GM23338 (cell line): ENCODE data around the gene TMCO1. TPM values are rescaled to one million over a fixed set of nuclear protein-coding genes. Genes with fewer than 3 reads are reported as not detected.

Experiments used
- ATAC-seq: fragments of 200-7000 bp; cut with Tn5 transposase; 3 replicates; pipeline ENCODE4 v1.9.1; 2020
- DNase-seq: peaks from one replicate; pipeline ENCODE4 v3.0.0-alpha.2; 2015; ENCODE audit warnings: low spot score
- H2AFZ ChIP-seq: fragments of 200-600 bp; sonication (generic); 2 replicates; pipeline ENCODE4 v1.8.0; 2016; ENCODE audit warnings: antibody characterized with exemption, mild to moderate bottlenecking, moderate library complexity
- H3F3A ChIP-seq: fragments of 200-600 bp; sonication (generic); replicated peaks from 2 replicates; pipeline ENCODE4 v1.8.0; 2017; ENCODE audit warnings: antibody characterized with exemption, mixed run types, low read depth
- H3K27ac ChIP-seq: fragments of 200-600 bp; sonication (generic); 2 replicates; pipeline ENCODE4 v1.6.1; 2016; ENCODE audit warnings: low read depth
- H3K27me3 ChIP-seq: fragments of 200-600 bp; sonication (generic); 2 replicates; pipeline ENCODE4 v1.8.0; 2016; ENCODE audit warnings: mild to moderate bottlenecking, mixed run types, moderate library complexity; ENCODE audit not compliant: insufficient read depth
- H3K36me3 ChIP-seq: fragments of 200-600 bp; sonication (generic); 2 replicates; pipeline ENCODE4 v1.8.0; 2016; ENCODE audit warnings: mild to moderate bottlenecking; ENCODE audit not compliant: insufficient read depth
- H3K4me1 ChIP-seq: fragments of 200-600 bp; sonication (generic); 2 replicates; pipeline ENCODE4 v1.8.0; 2016; ENCODE audit warnings: mild to moderate bottlenecking, moderate library complexity; ENCODE audit not compliant: insufficient read depth
- H3K4me2 ChIP-seq: fragments of 200-600 bp; sonication (generic); 2 replicates; pipeline ENCODE4 v1.7.1; 2017; ENCODE audit warnings: mixed run types
- H3K4me3 ChIP-seq: fragments of 200-600 bp; sonication (generic); 2 replicates; pipeline ENCODE4 v1.6.1; 2016; ENCODE audit warnings: mixed run types
- H3K79me2 ChIP-seq: fragments of 200-600 bp; sonication (generic); replicated peaks from 2 replicates; pipeline ENCODE4 v1.8.0; 2017; ENCODE audit warnings: mild to moderate bottlenecking; ENCODE audit not compliant: insufficient read depth
- H3K9me2 ChIP-seq: fragments of 200-600 bp; sonication (generic); 2 replicates; pipeline ENCODE4 v1.8.0; 2017; ENCODE audit not compliant: insufficient read depth
- H4K20me1 ChIP-seq: fragments of 200-600 bp; sonication (generic); replicated peaks from 2 replicates; pipeline ENCODE4 v1.8.0; 2017; ENCODE audit warnings: mild to moderate bottlenecking; ENCODE audit not compliant: insufficient read depth
- H3K27ac Mint-ChIP-seq: 2 replicates; pipeline ENCODE4 v1.8.0; 2020; ENCODE audit warnings: inconsistent platforms, mild to moderate bottlenecking, moderate library complexity, mixed read lengths
- H3K27me3 Mint-ChIP-seq: 3 replicates; pipeline ENCODE4 v1.8.0; 2022; ENCODE audit warnings: low read depth, mild to moderate bottlenecking, moderate library complexity, mixed read lengths, inconsistent platforms; ENCODE audit not compliant: insufficient read depth, poor library complexity
- H3K36me3 Mint-ChIP-seq: 3 replicates; pipeline ENCODE4 v1.8.0; 2021; ENCODE audit warnings: low read depth, mild to moderate bottlenecking, inconsistent platforms, moderate library complexity, mixed read lengths
- H3K4me1 Mint-ChIP-seq: 3 replicates; pipeline ENCODE4 v1.8.0; 2020; ENCODE audit warnings: mild to moderate bottlenecking, inconsistent platforms, mixed read lengths
- H3K4me3 Mint-ChIP-seq: 3 replicates; pipeline ENCODE4 v1.8.0; 2021; ENCODE audit warnings: moderate library complexity, mild to moderate bottlenecking, inconsistent platforms, mixed read lengths
- H3K9me3 Mint-ChIP-seq: 3 replicates; pipeline ENCODE4 v1.8.0; 2020; ENCODE audit warnings: moderate library complexity, mild to moderate bottlenecking, inconsistent platforms, mixed read lengths
- CREB1 ChIP-seq: fragments of 250-450 bp; sonication (Bioruptor Pico); IDR thresholded peaks from 2 replicates; pipeline ENCODE4 v1.5.0; 2020; ENCODE audit warnings: low read depth, mild to moderate bottlenecking, moderate library complexity
- EZH2phosphoT487 ChIP-seq: fragments of 200-600 bp; sonication (generic); IDR thresholded peaks from one replicate; pipeline ENCODE4 v1.8.1; 2018; ENCODE audit warnings: antibody characterized with exemption; ENCODE audit not compliant: unreplicated experiment
- POLR2AphosphoS5 ChIP-seq: IDR thresholded peaks from 2 replicates; pipeline ENCODE4 v1.6.1; 2016; ENCODE audit warnings: antibody characterized with exemption, low read depth
- ZNF114 ChIP-seq: fragments of 250-450 bp; sonication (Bioruptor Pico); IDR thresholded peaks from 2 replicates; pipeline ENCODE4 v1.5.0; 2020; ENCODE audit warnings: mild to moderate bottlenecking, moderate library complexity
- polyA plus RNA-seq: library from polyadenylated mRNA; unstranded; fragments of >200 nt; fragmentation: Nextera tagmentation; extraction: Ambion mirVana; gene quantifications from 2 replicates; pipeline ENCODE4 v1.2.1, GENCODE V29; 2016
- total RNA-seq: library from RNA; depleted of rRNA; stranded (reverse); fragments of >200 nt; shearing (Covaris generic); gene quantifications from 2 replicates; pipeline ENCODE4 v1.2.3, GENCODE V29; 2014
- TF ChIP-seq, protein P1 (sequence below): IDR thresholded peaks from 2 replicates; pipeline ENCODE4 v1.6.1; 2016; ENCODE audit warnings: antibody characterized with exemption
- TF ChIP-seq, protein P2 (sequence below): IDR thresholded peaks from one replicate; pipeline ENCODE4 v1.6.1; 2018; ENCODE audit warnings: antibody characterized with exemption; ENCODE audit not compliant: unreplicated experiment
- TF ChIP-seq, protein P3 (sequence below), 2 experiments: fragments of 200-600 bp in 1 of 2; sonication (generic) in 1 of 2; conservative IDR thresholded peaks; 2 replicates each; pipeline versions ENCODE4 v1.5.1 to v1.6.1; 2016 to 2017; ENCODE audit warnings: antibody characterized with exemption in 2 of 2, low read depth in 2 of 2, mild to moderate bottlenecking in 2 of 2, moderate library complexity in 1 of 2

TMCO1 gene
- total and polyA plus RNA-seq, 2 experiments from 2014 or later, result 38.3 to 116 TPM

DNA sequence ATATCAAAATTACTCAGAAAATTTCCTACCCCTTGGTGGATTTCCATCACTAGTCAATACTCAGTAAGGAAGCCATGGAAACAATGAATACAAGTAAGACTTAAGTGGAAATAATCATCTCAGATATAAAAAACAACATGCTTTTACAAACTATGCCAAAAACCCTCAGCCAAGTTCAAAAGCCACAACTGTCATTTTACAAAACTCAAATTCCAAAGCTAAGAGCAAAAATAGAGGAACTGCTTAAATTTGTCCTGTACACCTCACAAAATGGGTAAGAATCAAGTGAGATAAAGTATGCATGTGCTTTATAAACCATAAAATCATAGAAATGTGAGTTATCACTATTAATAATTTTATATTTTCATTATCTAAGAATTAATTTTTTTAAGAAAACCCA is 9.6 kb downstream of the TMCO1 start:
- Histone ChIP-seq H3K27me3 (no peaks in the 10 kb centered on the region), H3K4me3 (no peak overlapping the region), H3K4me1 (no peaks in the 10 kb centered on the region), H3K9me2 (no peaks in the 10 kb centered on the region), H3K4me2 (no peak overlapping the region), H3F3A (no peaks in the 10 kb centered on the region), H3K27ac (no peak overlapping the region), H3K36me3 (no peaks in the 10 kb centered on the region), H2AFZ (no peak overlapping the region), H4K20me1 (peaks cover 4% of the 10 kb centered on the region), H3K79me2 (no peaks in the 10 kb centered on the region)
- no peaks in the 10 kb centered on the region for H3K27me3 Mint-ChIP-seq
- no peak for TF ChIP-seq POLR2AphosphoS5
- no peak for TF ChIP-seq ZNF114 (CRISPR knock-in tag)
- TF ChIP-seq, protein P1, sequence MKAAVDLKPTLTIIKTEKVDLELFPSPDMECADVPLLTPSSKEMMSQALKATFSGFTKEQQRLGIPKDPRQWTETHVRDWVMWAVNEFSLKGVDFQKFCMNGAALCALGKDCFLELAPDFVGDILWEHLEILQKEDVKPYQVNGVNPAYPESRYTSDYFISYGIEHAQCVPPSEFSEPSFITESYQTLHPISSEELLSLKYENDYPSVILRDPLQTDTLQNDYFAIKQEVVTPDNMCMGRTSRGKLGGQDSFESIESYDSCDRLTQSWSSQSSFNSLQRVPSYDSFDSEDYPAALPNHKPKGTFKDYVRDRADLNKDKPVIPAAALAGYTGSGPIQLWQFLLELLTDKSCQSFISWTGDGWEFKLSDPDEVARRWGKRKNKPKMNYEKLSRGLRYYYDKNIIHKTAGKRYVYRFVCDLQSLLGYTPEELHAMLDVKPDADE, result no peak
- TF ChIP-seq, protein P2, sequence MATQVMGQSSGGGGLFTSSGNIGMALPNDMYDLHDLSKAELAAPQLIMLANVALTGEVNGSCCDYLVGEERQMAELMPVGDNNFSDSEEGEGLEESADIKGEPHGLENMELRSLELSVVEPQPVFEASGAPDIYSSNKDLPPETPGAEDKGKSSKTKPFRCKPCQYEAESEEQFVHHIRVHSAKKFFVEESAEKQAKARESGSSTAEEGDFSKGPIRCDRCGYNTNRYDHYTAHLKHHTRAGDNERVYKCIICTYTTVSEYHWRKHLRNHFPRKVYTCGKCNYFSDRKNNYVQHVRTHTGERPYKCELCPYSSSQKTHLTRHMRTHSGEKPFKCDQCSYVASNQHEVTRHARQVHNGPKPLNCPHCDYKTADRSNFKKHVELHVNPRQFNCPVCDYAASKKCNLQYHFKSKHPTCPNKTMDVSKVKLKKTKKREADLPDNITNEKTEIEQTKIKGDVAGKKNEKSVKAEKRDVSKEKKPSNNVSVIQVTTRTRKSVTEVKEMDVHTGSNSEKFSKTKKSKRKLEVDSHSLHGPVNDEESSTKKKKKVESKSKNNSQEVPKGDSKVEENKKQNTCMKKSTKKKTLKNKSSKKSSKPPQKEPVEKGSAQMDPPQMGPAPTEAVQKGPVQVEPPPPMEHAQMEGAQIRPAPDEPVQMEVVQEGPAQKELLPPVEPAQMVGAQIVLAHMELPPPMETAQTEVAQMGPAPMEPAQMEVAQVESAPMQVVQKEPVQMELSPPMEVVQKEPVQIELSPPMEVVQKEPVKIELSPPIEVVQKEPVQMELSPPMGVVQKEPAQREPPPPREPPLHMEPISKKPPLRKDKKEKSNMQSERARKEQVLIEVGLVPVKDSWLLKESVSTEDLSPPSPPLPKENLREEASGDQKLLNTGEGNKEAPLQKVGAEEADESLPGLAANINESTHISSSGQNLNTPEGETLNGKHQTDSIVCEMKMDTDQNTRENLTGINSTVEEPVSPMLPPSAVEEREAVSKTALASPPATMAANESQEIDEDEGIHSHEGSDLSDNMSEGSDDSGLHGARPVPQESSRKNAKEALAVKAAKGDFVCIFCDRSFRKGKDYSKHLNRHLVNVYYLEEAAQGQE, result no peak
- TF ChIP-seq, protein P3, sequence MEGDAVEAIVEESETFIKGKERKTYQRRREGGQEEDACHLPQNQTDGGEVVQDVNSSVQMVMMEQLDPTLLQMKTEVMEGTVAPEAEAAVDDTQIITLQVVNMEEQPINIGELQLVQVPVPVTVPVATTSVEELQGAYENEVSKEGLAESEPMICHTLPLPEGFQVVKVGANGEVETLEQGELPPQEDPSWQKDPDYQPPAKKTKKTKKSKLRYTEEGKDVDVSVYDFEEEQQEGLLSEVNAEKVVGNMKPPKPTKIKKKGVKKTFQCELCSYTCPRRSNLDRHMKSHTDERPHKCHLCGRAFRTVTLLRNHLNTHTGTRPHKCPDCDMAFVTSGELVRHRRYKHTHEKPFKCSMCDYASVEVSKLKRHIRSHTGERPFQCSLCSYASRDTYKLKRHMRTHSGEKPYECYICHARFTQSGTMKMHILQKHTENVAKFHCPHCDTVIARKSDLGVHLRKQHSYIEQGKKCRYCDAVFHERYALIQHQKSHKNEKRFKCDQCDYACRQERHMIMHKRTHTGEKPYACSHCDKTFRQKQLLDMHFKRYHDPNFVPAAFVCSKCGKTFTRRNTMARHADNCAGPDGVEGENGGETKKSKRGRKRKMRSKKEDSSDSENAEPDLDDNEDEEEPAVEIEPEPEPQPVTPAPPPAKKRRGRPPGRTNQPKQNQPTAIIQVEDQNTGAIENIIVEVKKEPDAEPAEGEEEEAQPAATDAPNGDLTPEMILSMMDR (conservative IDR thresholded peaks at IDR 0.05; ENCODE audit: low read depth in 2 of 2), result no peak
- ATAC-seq (no peak), DNase-seq (no peak)
- peaks cover 2% of the 10 kb centered on the region; the same call in 1 of the 3 replicates for H3K36me3 Mint-ChIP-seq
- no peak overlapping the region for H3K27ac Mint-ChIP-seq
- H3K4me1 Mint-ChIP-seq, result no peaks in the 10 kb centered on the region
- no peaks in the 10 kb centered on the region for H3K9me3 Mint-ChIP-seq
- H3K4me3 Mint-ChIP-seq, result no peak overlapping the region

DNA sequence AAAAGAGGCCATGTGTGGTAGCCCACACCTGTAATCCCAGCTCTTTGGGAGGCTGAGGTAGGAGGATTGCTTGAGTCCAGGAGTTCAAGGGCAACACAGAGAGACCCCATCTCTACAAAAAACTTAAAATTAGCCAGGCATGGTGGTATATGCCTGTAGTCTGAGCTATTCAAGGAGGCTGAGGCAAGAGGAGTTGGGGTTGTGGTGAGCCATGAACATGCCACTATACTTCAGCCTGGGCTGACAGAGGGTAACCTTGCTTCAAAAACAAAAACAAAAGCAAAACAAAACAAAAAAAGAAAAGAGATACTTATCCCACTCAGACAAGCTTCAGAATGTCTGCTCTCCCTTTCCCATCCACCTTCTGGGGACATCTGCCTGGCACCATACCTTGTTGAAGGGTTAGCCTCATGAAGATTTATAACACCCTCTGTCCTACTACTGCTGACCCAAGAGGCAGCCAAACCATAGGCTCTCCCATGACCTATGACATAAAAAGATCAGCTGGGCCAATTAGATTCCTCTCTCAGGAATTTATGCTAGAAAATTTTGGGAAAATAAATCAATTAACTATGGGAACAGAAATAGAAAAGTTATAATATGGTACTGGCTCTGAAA is 13.2 kb downstream of the TMCO1 start:
- Histone ChIP-seq H3K79me2 (no peaks in the 10 kb centered on the region), H3K4me2 (no peak overlapping the region), H3K27me3 (no peaks in the 10 kb centered on the region), H3K36me3 (no peaks in the 10 kb centered on the region; the same call in 1 of the 2 replicates), H3K4me1 (no peaks in the 10 kb centered on the region), H3F3A (no peaks in the 10 kb centered on the region), H3K27ac (no peak overlapping the region), H3K9me2 (no peaks in the 10 kb centered on the region), H3K4me3 (no peak overlapping the region), H2AFZ (no peak overlapping the region), H4K20me1 (no peaks in the 10 kb centered on the region; the same call in none of the 2 replicates)
- DNase-seq (no peak), ATAC-seq (no peak)
- Mint-ChIP-seq H3K27me3 (no peaks in the 10 kb centered on the region), H3K27ac (no peak overlapping the region), H3K4me1 (no peaks in the 10 kb centered on the region), H3K4me3 (no peak overlapping the region), H3K36me3 (peaks cover 11% of the 10 kb centered on the region; the same call in 2 of the 3 replicates), H3K9me3 (no peaks in the 10 kb centered on the region)
- TF ChIP-seq POLR2AphosphoS5, result no peak
- TF ChIP-seq, protein P2, result no peak
- TF ChIP-seq CREB1 (CRISPR knock-in tag), result no peak
- TF ChIP-seq, protein P3 (conservative IDR thresholded peaks at IDR 0.05; ENCODE audit: low read depth in 2 of 2), result no peak
- no peak for TF ChIP-seq EZH2phosphoT487
- TF ChIP-seq, protein P1, result no peak
